Ascending aorta (tissue), 2 donors: ENCODE results near the gene SYNGR3. TPM values are rescaled to one million over a fixed set of nuclear protein-coding genes. Genes with fewer than 3 reads are reported as not detected.
"Not testable (repeated sequence)": the region's sequence is repeated elsewhere in the genome, so short reads cannot be mapped to it uniquely, and the experiment has no call there.

Experiments
- DNase-seq, 2 donors: peaks; one replicate each; pipeline ENCODE4 v3.0.0-alpha.2; 2019; ENCODE audit warnings: low spot score in 2 of 2
- H3K27ac ChIP-seq, 2 donors: fragments of 200-600 bp; sonication (generic); one replicate each; pipeline ENCODE4 v1.5.1; 2016 to 2017; ENCODE audit warnings: mild to moderate bottlenecking in 1 of 2
- H3K27me3 ChIP-seq: fragments of 200-600 bp; sonication (generic); one replicate; pipeline ENCODE4 v1.5.1; 2017
- H3K36me3 ChIP-seq, 2 donors: fragments of 200-600 bp; sonication (generic); one replicate each; pipeline ENCODE4 v1.5.1; 2016
- H3K4me1 ChIP-seq, 2 donors: fragments of 200-600 bp; sonication (generic); one replicate each; pipeline ENCODE4 v1.5.1; 2016 to 2017; ENCODE audit warnings: mild to moderate bottlenecking in 1 of 2
- H3K4me3 ChIP-seq, 2 donors: fragments of 200-600 bp; sonication (generic); one replicate each; pipeline ENCODE4 v1.5.1; 2016 to 2017; ENCODE audit warnings: mild to moderate bottlenecking in 1 of 2
- H3K9me3 ChIP-seq, 2 donors: fragments of 200-600 bp; sonication (generic); one replicate each; pipeline ENCODE4 v1.5.1; 2016
- CTCF ChIP-seq, 3 experiments: fragments of 200-600 bp in 2 of 3; fragments of 450-650 bp in 1 of 3; sonication (generic) in 2 of 3; IDR thresholded peaks; one replicate each; pipeline ENCODE4 v1.5.1; 2016 to 2019; ENCODE audit warnings: antibody characterized with exemption in 3 of 3, mild to moderate bottlenecking in 1 of 3, moderate library complexity in 1 of 3
- intact Hi-C: fragments of 100-400 bp; cut with DNase I; formaldehyde crosslinking; loops from one replicate; pipeline ENCODE4 v1.15.1; 2023
- total RNA-seq: library from RNA; depleted of rRNA; stranded (reverse); fragments of >200 nt; gene quantifications from one replicate; pipeline ENCODE4 v1.1.0, GENCODE V29; 2016

SYNGR3 gene
- total RNA-seq, 1 donor from 2014 or later, result 0.32 TPM

- H3K9me3 ChIP-seq, result no peaks in the 10 kb centered on the region
- no peaks in the 10 kb centered on the region for H3K36me3 ChIP-seq
- H3K27me3 ChIP-seq, result no peaks in the 10 kb centered on the region
- no peak overlapping the region for H3K27ac ChIP-seq
- TF ChIP-seq CTCF (IDR thresholded peaks at IDR 0.05), result no peak
- intact Hi-C loops, result no loop called here
- no peak overlapping the region for H3K4me3 ChIP-seq
- no peak for DNase-seq
- H3K4me1 ChIP-seq, result no peaks in the 10 kb centered on the region
Measured at GRCh38 chr16:1949507-1949906, 40.3 kb upstream of the SYNGR3 start.

DNA sequence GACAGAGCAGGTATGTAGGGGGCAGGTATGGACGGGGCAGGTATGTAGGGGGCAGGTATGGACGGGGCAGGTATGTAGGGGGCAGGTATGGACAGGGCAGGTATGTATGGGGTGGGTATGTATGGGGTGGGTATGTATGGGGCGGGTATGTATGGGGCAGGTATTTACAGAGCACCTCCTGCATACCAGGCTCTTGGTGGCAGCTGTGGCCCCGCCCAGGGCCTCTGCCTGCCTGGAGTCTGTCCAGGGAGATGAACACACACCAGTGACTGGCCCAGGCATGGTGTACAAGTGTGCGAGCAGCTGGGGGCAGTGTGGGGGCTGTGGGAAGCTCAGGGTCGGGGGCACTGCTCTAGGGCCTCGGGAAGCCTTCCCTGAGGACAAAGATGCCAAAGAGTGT lies 39.7 kb upstream of the SYNGR3 start:
- H3K4me1 ChIP-seq, result no peaks in the 10 kb centered on the region
- H3K27me3 ChIP-seq, result no peaks in the 10 kb centered on the region
- intact Hi-C loops, result no loop called here
- no peak overlapping the region for H3K4me3 ChIP-seq
- no peak for TF ChIP-seq CTCF (IDR thresholded peaks at IDR 0.05)
- no peaks in the 10 kb centered on the region for H3K36me3 ChIP-seq
- no peaks in the 10 kb centered on the region for H3K9me3 ChIP-seq
- no peak for DNase-seq
- H3K27ac ChIP-seq, result no peak overlapping the region

DNA sequence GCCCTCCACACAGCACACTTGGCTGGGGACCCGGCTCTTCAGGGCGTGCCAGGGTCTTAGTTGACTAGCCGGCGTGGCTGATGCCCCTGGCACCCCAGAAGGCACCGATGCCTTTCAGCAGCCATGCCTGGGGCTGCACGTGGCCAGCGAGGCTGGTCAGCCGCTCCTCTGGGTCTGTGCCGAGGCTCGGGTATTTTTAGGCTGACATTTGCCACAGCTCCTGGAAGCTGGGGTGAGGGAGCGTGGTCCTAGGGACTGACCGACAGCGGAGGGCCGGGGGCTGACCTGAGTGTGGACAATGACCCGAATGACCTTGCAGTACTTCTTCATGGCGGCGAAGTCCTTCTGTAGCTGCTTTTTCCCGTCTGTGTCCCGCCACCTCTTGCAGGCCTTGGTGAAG lies 39.2 kb upstream of the SYNGR3 start:
- H3K27ac ChIP-seq, result no peak overlapping the region
- H3K4me3 ChIP-seq, result no peak overlapping the region
- no peaks in the 10 kb centered on the region for H3K4me1 ChIP-seq
- intact Hi-C loops, result no loop called here
- no peaks in the 10 kb centered on the region for H3K9me3 ChIP-seq
- no peaks in the 10 kb centered on the region for H3K27me3 ChIP-seq
- no peak for DNase-seq
- no peaks in the 10 kb centered on the region for H3K36me3 ChIP-seq
- TF ChIP-seq CTCF (IDR thresholded peaks at IDR 0.05), result no peak

DNA sequence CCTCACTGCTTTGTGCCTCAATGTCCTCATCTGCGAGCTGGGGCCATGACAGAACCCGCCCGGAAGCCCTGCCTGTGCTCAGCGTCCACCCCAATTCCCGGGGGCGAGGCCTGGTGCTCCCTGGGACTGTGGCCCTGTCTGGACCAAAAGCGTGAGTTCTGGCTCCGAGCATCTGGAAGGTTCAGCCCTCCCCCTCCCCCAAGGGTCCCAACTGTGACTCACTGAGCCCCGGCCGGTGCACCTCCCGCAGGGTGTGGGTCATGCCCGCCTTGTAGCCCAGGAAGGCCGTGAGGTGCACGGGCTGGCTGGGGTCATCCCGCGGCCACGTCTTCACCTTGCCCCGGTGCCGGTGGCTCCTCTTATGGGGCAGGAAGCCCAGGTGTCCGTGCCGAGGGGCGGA lies 36.0 kb upstream of the SYNGR3 start:
- intact Hi-C loops, result no loop called here

DNA sequence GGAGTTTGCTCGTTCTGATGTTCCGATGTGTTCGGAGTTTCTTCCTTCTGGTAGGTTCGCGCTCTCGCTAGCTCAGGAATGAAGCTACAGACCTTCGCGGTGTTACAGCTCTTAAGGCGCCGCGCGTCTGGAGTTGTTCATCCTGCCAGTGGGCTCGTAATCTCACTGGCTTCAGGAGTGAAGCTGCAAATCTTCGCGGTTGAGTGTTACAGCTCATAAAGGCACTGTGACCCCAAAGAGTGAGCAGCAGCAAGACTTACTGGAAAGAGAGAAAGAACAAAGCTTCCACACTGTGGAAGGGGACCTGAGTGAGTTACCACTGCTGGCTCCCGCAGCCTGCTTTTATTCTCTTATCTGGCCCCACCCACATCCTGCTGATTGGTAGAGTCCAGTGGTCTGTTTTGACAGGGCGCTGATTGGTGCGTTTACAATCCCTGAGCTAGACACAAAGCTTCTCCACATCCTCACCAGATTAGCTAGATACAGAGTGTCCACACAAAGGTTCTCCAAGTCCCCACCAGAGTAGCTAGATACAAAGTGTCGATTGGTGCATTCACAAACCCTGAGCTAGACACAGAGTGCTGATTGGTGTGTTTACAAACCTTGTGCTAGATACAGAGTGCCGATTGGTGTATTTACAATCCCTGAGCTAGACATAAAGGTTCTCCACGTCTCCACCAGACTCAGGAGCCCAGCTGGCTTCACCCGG lies 32.2 kb upstream of the SYNGR3 start:
- not testable (repeated sequence) for H3K27ac ChIP-seq, DNase-seq, H3K9me3 ChIP-seq, H3K27me3 ChIP-seq, H3K4me3 ChIP-seq
- Histone ChIP-seq H3K36me3 (peaks cover 14 to 15% of the 10 kb centered on the region in 2 donors), H3K4me1 (peaks cover 3 to 16% of the 10 kb centered on the region in 2 donors)
- intact Hi-C loops, result loop anchor here (2.0 kb wide), 1 partner anchor 15 kb away; the partner anchor contains the start of gene MSRB1

More for the DNA sequence above, 36.0 kb upstream of the SYNGR3 start:
- Histone ChIP-seq H3K9me3 (no peaks in the 10 kb centered on the region), H3K4me1 (no peaks in the 10 kb centered on the region), H3K27me3 (no peaks in the 10 kb centered on the region), H3K27ac (no peak overlapping the region), H3K36me3 (no peaks in the 10 kb centered on the region), H3K4me3 (no peak overlapping the region)
- DNase-seq, result no peak
- TF ChIP-seq CTCF (IDR thresholded peaks at IDR 0.05), result no peak

DNA sequence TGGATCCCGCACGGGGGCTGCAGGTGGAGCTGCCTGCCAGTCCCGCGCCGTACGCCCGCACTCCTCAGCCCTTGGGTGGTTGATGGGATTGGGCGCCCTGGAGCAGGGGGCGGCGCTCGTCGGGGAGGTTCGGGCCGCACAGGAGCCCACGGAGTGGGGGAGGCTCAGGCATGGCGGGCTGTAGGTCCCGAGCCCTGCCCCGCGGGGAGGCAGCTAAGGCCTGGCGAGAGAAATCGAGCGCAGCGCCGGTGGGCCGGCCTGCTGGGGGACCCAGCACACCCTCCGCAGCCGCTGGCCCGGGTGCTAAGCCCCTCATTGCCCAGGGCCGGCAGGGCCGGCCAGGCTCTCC lies 31.7 kb upstream of the SYNGR3 start:
- intact Hi-C loops, result loop anchor here (2.0 kb wide), 1 partner anchor 15 kb away; the partner anchor contains the start of gene MSRB1
- Histone ChIP-seq H3K4me1 (peaks cover 3 to 16% of the 10 kb centered on the region in 2 donors), H3K36me3 (peaks cover 20 to 21% of the 10 kb centered on the region in 2 donors)
- DNase-seq, H3K9me3 ChIP-seq, H3K4me3 ChIP-seq, H3K27ac ChIP-seq, H3K27me3 ChIP-seq: not testable (repeated sequence)
